Measurements from ENCODE around the gene ST6GALNAC5. TPM values are rescaled to one million over a fixed set of nuclear protein-coding genes. Genes with fewer than 3 reads are reported as not detected.

Gene ST6GALNAC5
- total and polyA plus RNA-seq, 2 experiments from 2014 or later: 5.1 to 12.2 TPM

DNA sequence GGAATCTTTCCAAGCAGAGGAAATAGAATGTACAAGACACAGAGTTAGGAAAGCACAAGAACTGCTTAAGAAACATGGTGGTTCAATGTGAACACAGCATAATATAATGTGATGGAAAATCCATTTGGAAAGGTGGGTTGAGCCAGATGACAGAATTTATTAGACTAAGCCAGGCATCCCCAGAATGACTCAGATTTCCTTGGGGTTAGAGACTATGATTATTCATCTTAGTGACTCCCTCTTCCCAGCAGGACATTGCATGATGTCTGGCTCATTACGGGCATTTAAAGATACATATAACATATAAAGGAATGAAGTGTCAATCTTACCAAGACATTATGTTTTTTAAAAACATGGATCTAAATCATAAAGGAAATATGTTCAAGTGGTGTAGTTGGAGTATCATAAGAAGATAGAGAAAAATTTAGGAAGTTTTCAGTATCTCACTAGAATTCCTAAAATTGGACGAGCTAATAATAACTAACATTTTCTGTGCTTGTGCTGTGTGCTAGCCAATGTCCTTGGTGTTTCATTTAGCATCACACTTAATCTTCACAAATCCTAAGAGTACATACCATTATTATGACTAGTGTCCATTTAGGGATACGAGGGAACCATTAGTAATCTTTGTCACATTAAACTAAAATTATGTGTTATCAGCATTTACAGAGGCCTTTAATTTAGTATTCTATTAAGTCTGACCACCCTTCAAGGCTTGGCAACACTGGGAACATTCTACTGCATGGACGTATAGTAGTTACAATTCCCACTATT lies 41.0 kb upstream of the ST6GALNAC5 start:
- in situ Hi-C loops (cut with MboI): no loop called here
- 0 out of 2 replicates have a peak, but pooled peaks cover 11% of the 10 kb centered on the region for H3F3A ChIP-seq (ENCODE audit: insufficient read depth)
- H3K27ac ChIP-seq: peak overlapping the region; percentile 53
- peaks cover 15% of the 10 kb centered on the region for H3K4me1 ChIP-seq (ENCODE audit: insufficient read depth)
- H2AFZ ChIP-seq: peak overlapping the region; percentile 32
- no peaks in the 10 kb centered on the region for H3K79me2 ChIP-seq (ENCODE audit: insufficient read depth)
- no peaks in the 10 kb centered on the region for H3K36me3 ChIP-seq (ENCODE audit: low read depth)
- H3K9me2 ChIP-seq (ENCODE audit: insufficient read depth): no peaks in the 10 kb centered on the region; the same call in 1 of the 2 replicates
- H3K4me3 ChIP-seq: no peak overlapping the region
- H3K9me3 ChIP-seq (ENCODE audit: low read depth): no peaks in the 10 kb centered on the region
- no peak overlapping the region for H3K9ac ChIP-seq
- H3K4me2 ChIP-seq (ENCODE audit: unreplicated experiment): peak overlapping the region; percentile 17
- H4K20me1 ChIP-seq (ENCODE audit: insufficient read depth): no peaks in the 10 kb centered on the region
- DNase-seq: peak; percentile 92
- TF ChIP-seq EZH2phosphoT487 (IDR thresholded peaks at IDR 0.05; ENCODE audit: insufficient read depth, low read depth) (no peak), EZH2 (IDR thresholded peaks at IDR 0.05; ENCODE audit: insufficient read depth, poor library complexity, severe bottlenecking) (no peak)
- 37 to 40% methylated on average over 4 of the region's 4 CpGs for WGBS, 2 experiments (ENCODE audit: low coverage in 1 of 2, low lambda C conversion rate in 2 of 2, missing lambda C conversion rate in 2 of 2)
- H3K27me3 ChIP-seq (replicated peaks; ENCODE audit: insufficient read depth): no peaks in the 10 kb centered on the region

DNA sequence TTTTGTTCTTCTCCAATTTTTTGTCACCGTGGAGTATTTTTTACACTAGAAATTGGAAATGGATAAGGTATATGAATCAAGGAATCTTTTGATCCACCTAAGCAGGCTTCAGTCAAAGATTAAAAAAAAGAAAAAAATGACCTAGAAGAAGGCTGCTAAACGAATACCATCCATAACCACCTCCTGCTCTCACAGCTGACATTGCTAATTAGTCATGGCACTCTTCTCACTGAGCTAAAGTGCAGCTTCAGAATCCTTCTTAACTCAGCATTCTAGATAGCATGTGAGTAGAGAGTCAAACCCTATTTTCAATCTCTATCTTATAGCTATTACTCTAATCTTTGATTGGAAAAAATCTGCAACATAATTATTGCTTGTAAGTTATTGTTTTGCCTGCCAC lies 40.2 kb upstream of the ST6GALNAC5 start:
- 0 out of 2 replicates have a peak, but pooled peaks cover 11% of the 10 kb centered on the region for H3F3A ChIP-seq (ENCODE audit: insufficient read depth)
- H4K20me1 ChIP-seq (ENCODE audit: insufficient read depth): no peaks in the 10 kb centered on the region
- H3K9me2 ChIP-seq (ENCODE audit: insufficient read depth): no peaks in the 10 kb centered on the region; the same call in 1 of the 2 replicates
- H3K4me3 ChIP-seq: no peak overlapping the region
- no peak for DNase-seq
- no peaks in the 10 kb centered on the region for H3K9me3 ChIP-seq (ENCODE audit: low read depth)
- H3K4me2 ChIP-seq (ENCODE audit: unreplicated experiment): no peak overlapping the region
- H3K4me1 ChIP-seq (ENCODE audit: insufficient read depth): peaks cover 15% of the 10 kb centered on the region
- H3K9ac ChIP-seq: no peak overlapping the region
- in situ Hi-C loops (cut with MboI): no loop called here
- no peak overlapping the region for H2AFZ ChIP-seq
- no peak for TF ChIP-seq EZH2phosphoT487 (IDR thresholded peaks at IDR 0.05; ENCODE audit: insufficient read depth, low read depth)
- TF ChIP-seq EZH2 (IDR thresholded peaks at IDR 0.05; ENCODE audit: insufficient read depth, poor library complexity, severe bottlenecking): no peak
- no peaks in the 10 kb centered on the region for H3K27me3 ChIP-seq (replicated peaks; ENCODE audit: insufficient read depth)
- H3K27ac ChIP-seq: no peak overlapping the region
- WGBS, 2 experiments (ENCODE audit: low coverage in 1 of 2, low lambda C conversion rate in 2 of 2, missing lambda C conversion rate in 2 of 2): 80 to 81% methylated on average over 2 of the region's 2 CpGs
- H3K79me2 ChIP-seq (ENCODE audit: insufficient read depth): no peaks in the 10 kb centered on the region
- no peaks in the 10 kb centered on the region for H3K36me3 ChIP-seq (ENCODE audit: low read depth)

- Histone ChIP-seq H4K20me1 (ENCODE audit: insufficient read depth) (no peaks in the 10 kb centered on the region), H3K27ac (no peak overlapping the region), H3K36me3 (ENCODE audit: low read depth) (no peaks in the 10 kb centered on the region), H3K9ac (no peak overlapping the region), H2AFZ (peak overlapping the region; percentile 44; the same call in 1 of the 2 replicates), H3K4me1 (ENCODE audit: insufficient read depth) (peaks cover 15% of the 10 kb centered on the region), H3F3A (ENCODE audit: insufficient read depth) (0 out of 2 replicates have a peak, but pooled peaks cover 11% of the 10 kb centered on the region), H3K9me3 (ENCODE audit: low read depth) (no peaks in the 10 kb centered on the region), H3K79me2 (ENCODE audit: insufficient read depth) (no peaks in the 10 kb centered on the region), H3K4me2 (ENCODE audit: unreplicated experiment) (no peak overlapping the region), H3K4me3 (no peak overlapping the region), H3K9me2 (ENCODE audit: insufficient read depth) (no peaks in the 10 kb centered on the region; the same call in 1 of the 2 replicates), H3K27me3 (replicated peaks; ENCODE audit: insufficient read depth) (no peaks in the 10 kb centered on the region)
- TF ChIP-seq EZH2 (IDR thresholded peaks at IDR 0.05; ENCODE audit: insufficient read depth, poor library complexity, severe bottlenecking): no peak
- no peak for TF ChIP-seq EZH2phosphoT487 (IDR thresholded peaks at IDR 0.05; ENCODE audit: insufficient read depth, low read depth)
- WGBS, 2 experiments (ENCODE audit: low coverage in 1 of 2, low lambda C conversion rate in 2 of 2, missing lambda C conversion rate in 2 of 2): 63 to 67% methylated on average over 6 of the region's 6 CpGs
- in situ Hi-C loops (cut with MboI): no loop called here
- DNase-seq: no peak
Observed at GRCh38 chr1:76830373-76830772, 36.9 kb upstream of the ST6GALNAC5 start.

- DNase-seq: no peak
- no peaks in the 10 kb centered on the region for H4K20me1 ChIP-seq (ENCODE audit: insufficient read depth)
- H3K36me3 ChIP-seq (ENCODE audit: low read depth): no peaks in the 10 kb centered on the region
- no peak overlapping the region for H3K4me3 ChIP-seq
- H3K79me2 ChIP-seq (ENCODE audit: insufficient read depth): no peaks in the 10 kb centered on the region
- no peak overlapping the region for H3K4me2 ChIP-seq (ENCODE audit: unreplicated experiment)
- H3K4me1 ChIP-seq (ENCODE audit: insufficient read depth): no peaks in the 10 kb centered on the region
- H3K9me2 ChIP-seq (ENCODE audit: insufficient read depth): no peaks in the 10 kb centered on the region; the same call in 1 of the 2 replicates
- no peaks in the 10 kb centered on the region for H3F3A ChIP-seq (ENCODE audit: insufficient read depth)
- H3K27me3 ChIP-seq (replicated peaks; ENCODE audit: insufficient read depth): no peaks in the 10 kb centered on the region
- no peak overlapping the region for H3K9ac ChIP-seq
- in situ Hi-C loops (cut with MboI): no loop called here
- no peak overlapping the region for H2AFZ ChIP-seq
- H3K27ac ChIP-seq: no peak overlapping the region
- no peak for TF ChIP-seq EZH2 (IDR thresholded peaks at IDR 0.05; ENCODE audit: insufficient read depth, poor library complexity, severe bottlenecking)
- TF ChIP-seq EZH2phosphoT487 (IDR thresholded peaks at IDR 0.05; ENCODE audit: insufficient read depth, low read depth): no peak
- H3K9me3 ChIP-seq (ENCODE audit: low read depth): no peaks in the 10 kb centered on the region
Observed at GRCh38 chr1:76832521-76832920, 34.8 kb upstream of the ST6GALNAC5 start.
